GM21723 (cell line): ENCODE data around the gene FOXA2.

Experiments used
- ATAC-seq: cut with Tn5 transposase; IDR thresholded peaks from one replicate; pipeline ENCODE4 v1.9.1; 2021; ENCODE audit warnings: mild to moderate bottlenecking, moderate library complexity; ENCODE audit not compliant: unreplicated experiment

The FOXA2 gene

GRCh38 chr20:22542427-22542826 is 41.9 kb downstream of the FOXA2 start:
- ATAC-seq = no peak

DNA sequence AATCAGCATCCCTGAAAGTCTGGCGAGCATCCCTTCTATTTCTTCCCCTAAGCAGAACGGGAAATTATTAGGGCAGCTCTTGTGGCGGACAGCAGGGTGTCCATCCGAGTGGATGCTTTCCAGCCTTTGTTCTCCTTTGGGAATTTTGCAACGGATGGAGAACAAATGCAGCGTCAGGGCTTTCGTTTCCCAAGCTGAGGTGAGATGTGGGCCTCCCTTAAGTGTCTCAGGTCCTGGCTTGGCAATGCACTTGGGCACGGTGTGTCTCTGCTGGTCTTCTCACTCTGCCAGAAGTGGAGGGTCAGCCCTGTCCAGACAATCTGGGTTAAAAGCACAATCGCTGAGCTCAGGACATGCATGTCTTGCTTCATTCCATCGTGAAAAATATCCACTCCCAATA is 43.5 kb downstream of the FOXA2 start:
- no peak for ATAC-seq

- ATAC-seq = no peak
Observed at GRCh38 chr20:22536956-22537756, 47.2 kb downstream of the FOXA2 start.

- ATAC-seq = no peak
Observed at GRCh38 chr20:22536141-22536828, 48.1 kb downstream of the FOXA2 start.

GRCh38 chr20:22535483-22535882 is 48.9 kb downstream of the FOXA2 start:
- no peak for ATAC-seq

GRCh38 chr20:22533823-22534751 is 50.3 kb downstream of the FOXA2 start:
- no peak for ATAC-seq

DNA sequence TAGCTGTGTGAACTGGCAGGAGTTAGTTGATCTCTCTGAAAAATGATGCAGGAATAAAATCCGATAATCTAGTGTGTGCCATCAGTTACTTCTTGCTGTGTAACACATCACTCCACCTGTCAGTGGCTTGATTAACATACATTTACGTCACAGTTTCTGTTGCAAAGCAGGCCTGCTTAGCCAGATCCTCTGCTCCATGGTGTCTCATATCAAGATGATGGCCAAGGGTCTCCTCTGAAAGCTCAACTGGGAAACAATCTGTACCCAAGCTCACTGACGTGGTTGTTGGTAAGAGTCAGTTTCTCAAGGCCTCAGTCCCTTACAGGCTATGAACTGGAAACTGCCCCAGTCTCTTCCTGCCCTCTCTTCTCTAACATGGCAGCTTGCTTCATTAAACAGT is 51.8 kb downstream of the FOXA2 start:
- ATAC-seq = no peak

DNA sequence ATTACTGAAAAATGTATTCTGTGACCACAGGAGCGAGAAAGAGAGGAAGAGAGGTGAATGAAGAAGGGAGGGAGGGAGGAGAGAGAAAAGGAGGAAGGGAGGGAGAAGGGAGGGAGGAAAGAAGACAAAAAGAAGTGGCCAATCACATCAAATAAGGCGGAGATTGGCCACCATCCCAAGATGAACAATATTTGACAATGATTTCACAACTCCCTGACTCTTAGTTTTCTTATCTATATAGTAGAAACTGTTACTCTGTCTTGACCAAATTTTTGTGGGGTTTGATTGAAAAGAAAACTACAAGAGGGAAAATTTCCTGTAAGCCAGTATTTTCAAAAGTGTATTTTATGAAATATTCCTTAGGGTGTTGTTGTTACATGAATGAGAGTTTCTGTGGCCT is 52.6 kb downstream of the FOXA2 start:
- no peak for ATAC-seq

GRCh38 chr20:22531056-22531615 is 53.2 kb downstream of the FOXA2 start:
- no peak for ATAC-seq
